Kidney epithelial cell (primary cell): ENCODE results near the gene SLC25A14. TPM values are rescaled to one million over a fixed set of nuclear protein-coding genes. Genes with fewer than 3 reads are reported as not detected.
"Not testable (repeated sequence)": the region's sequence is repeated elsewhere in the genome, so short reads cannot be mapped to it uniquely, and the experiment has no call there.

Source experiments
- DNase-seq: peaks from one replicate; pipeline ENCODE4 v3.0.0-alpha.2; 2010; ENCODE audit warnings: low read depth
- H3K27me3 ChIP-seq: 2 replicates; pipeline ENCODE4 v1.6.0; 2011; ENCODE audit warnings: low read length; ENCODE audit not compliant: control insufficient read depth, insufficient read depth
- H3K36me3 ChIP-seq: 2 replicates; pipeline ENCODE4 v1.5.1; 2011; ENCODE audit warnings: low read length; ENCODE audit not compliant: control insufficient read depth, insufficient read depth
- H3K4me3 ChIP-seq: 2 replicates; pipeline ENCODE4 v1.5.1; 2011; ENCODE audit warnings: low read depth, mild to moderate bottlenecking, control low read depth, low read length
- CTCF ChIP-seq: IDR thresholded peaks from 2 replicates; pipeline ENCODE4 v1.5.1; 2011; ENCODE audit warnings: mild to moderate bottlenecking, moderate library complexity, low read length, control low read depth, inconsistent platforms; ENCODE audit not compliant: insufficient read depth, poor library complexity, severe bottlenecking
- total RNA-seq: library from RNA; depleted of rRNA; stranded (reverse); fragments of >200 nt; gene quantifications from 2 replicates; pipeline ENCODE4 v1.2.3, GENCODE V29; 2015

SLC25A14 gene
- total RNA-seq, 1 donor from 2014 or later = 11.1 TPM

GRCh38 chrX:130351567-130351966, 11.8 kb downstream of the SLC25A14 start:
- Histone ChIP-seq H3K27me3 (no peaks in the 10 kb centered on the region), H3K4me3 (no peak overlapping the region), H3K36me3 (no peaks in the 10 kb centered on the region)
- DNase-seq = no peak
- TF ChIP-seq CTCF = no peak

- not testable (repeated sequence) for DNase-seq, H3K36me3 ChIP-seq, H3K4me3 ChIP-seq, H3K27me3 ChIP-seq
These were observed 12.3 kb downstream of the SLC25A14 start for GRCh38 chrX:130352050-130352449.

GRCh38 chrX:130376077-130376476, 36.4 kb downstream of the SLC25A14 start:
- no peak overlapping the region for H3K4me3 ChIP-seq
- no peak for TF ChIP-seq CTCF
- no peaks in the 10 kb centered on the region for H3K27me3 ChIP-seq
- H3K36me3 ChIP-seq = no peaks in the 10 kb centered on the region
- DNase-seq = no peak

- Histone ChIP-seq H3K36me3 (no peaks in the 10 kb centered on the region), H3K27me3 (no peaks in the 10 kb centered on the region), H3K4me3 (no peak overlapping the region)
- DNase-seq = no peak
- no peak for TF ChIP-seq CTCF
These were observed 38.4 kb downstream of the SLC25A14 start for GRCh38 chrX:130378024-130378669.

- no peaks in the 10 kb centered on the region for H3K27me3 ChIP-seq
- DNase-seq = no peak
- H3K36me3 ChIP-seq = no peaks in the 10 kb centered on the region
- no peak within 1 kb of the TSS for H3K4me3 ChIP-seq
- no peak for TF ChIP-seq CTCF
These were observed 45.8 kb downstream of the SLC25A14 start, which contains the start of gene GPR119 for GRCh38 chrX:130385520-130385919. TSS of gene GPR119 (minus strand) at chrX:130385674. CDS start at chrX:130385447, 227 bp downstream.

GRCh38 chrX:130386408-130386808, 46.7 kb downstream of the SLC25A14 start:
- Histone ChIP-seq H3K27me3 (no peaks in the 10 kb centered on the region), H3K4me3 (no peak overlapping the region), H3K36me3 (no peaks in the 10 kb centered on the region)
- TF ChIP-seq CTCF = no peak
- DNase-seq = no peak
